GM12873 (cell line): Measurements from ENCODE around the gene CLIC1.

Experiments used
- CTCF ChIP-seq: IDR thresholded peaks from 2 replicates; pipeline ENCODE4 v1.5.1; 2012; ENCODE audit warnings: low read depth, mild to moderate bottlenecking, moderate library complexity, low read length, control low read depth; ENCODE audit not compliant: insufficient read depth; ENCODE audit errors: missing control alignments

CLIC1 gene

GRCh38 chr6:31775184-31775583 is 38.9 kb upstream of the CLIC1 start:
- TF ChIP-seq CTCF: no peak

GRCh38 chr6:31771992-31772358 is 35.6 kb upstream of the CLIC1 start:
- no peak for TF ChIP-seq CTCF

- TF ChIP-seq CTCF: no peak
These were observed 34.5 kb upstream of the CLIC1 start for GRCh38 chr6:31770860-31771259.

GRCh38 chr6:31769684-31770371 is 33.5 kb upstream of the CLIC1 start:
- TF ChIP-seq CTCF: peak; percentile 93

- no peak for TF ChIP-seq CTCF
These were observed 32.3 kb upstream of the CLIC1 start for GRCh38 chr6:31768363-31769257.

GRCh38 chr6:31767096-31767645 is 30.8 kb upstream of the CLIC1 start:
- no peak for TF ChIP-seq CTCF

- TF ChIP-seq CTCF: no peak
These were observed 29.8 kb upstream of the CLIC1 start for GRCh38 chr6:31765910-31766794.
